GM23248 (cell line): ENCODE results near the gene S100PBP. TPM values are rescaled to one million over a fixed set of nuclear protein-coding genes. Genes with fewer than 3 reads are reported as not detected.

ENCODE experiments used
- DNase-seq: peaks from one replicate; pipeline ENCODE4 v3.0.0-alpha.2; 2015
- H2AFZ ChIP-seq: fragments of 200-600 bp; sonication (generic); 2 replicates; pipeline ENCODE4 v1.6.1; 2016; ENCODE audit warnings: antibody characterized with exemption
- H3F3A ChIP-seq: fragments of 200-600 bp; sonication (generic); 2 replicates; pipeline ENCODE4 v1.6.1; 2016; ENCODE audit warnings: mild to moderate bottlenecking, antibody characterized with exemption, mixed run types; ENCODE audit not compliant: insufficient read depth
- H3K27ac ChIP-seq: fragments of 200-600 bp; sonication (generic); 2 replicates; pipeline ENCODE4 v1.5.1; 2016; ENCODE audit warnings: mild to moderate bottlenecking
- H3K27me3 ChIP-seq: fragments of 200-600 bp; sonication (generic); replicated peaks from 2 replicates; pipeline ENCODE4 v1.6.1; 2016; ENCODE audit warnings: mild to moderate bottlenecking; ENCODE audit not compliant: insufficient read depth
- H3K36me3 ChIP-seq: fragments of 200-600 bp; sonication (generic); 2 replicates; pipeline ENCODE4 v1.6.1; 2016; ENCODE audit warnings: low read depth, mild to moderate bottlenecking
- H3K4me1 ChIP-seq: fragments of 200-600 bp; sonication (generic); 2 replicates; pipeline ENCODE4 v1.6.1; 2016; ENCODE audit warnings: mild to moderate bottlenecking; ENCODE audit not compliant: insufficient read depth
- H3K4me2 ChIP-seq: fragments of 200-600 bp; sonication (generic); one replicate; pipeline ENCODE4 v1.6.1; 2016; ENCODE audit warnings: mild to moderate bottlenecking; ENCODE audit not compliant: unreplicated experiment
- H3K4me3 ChIP-seq: fragments of 200-600 bp; sonication (generic); 2 replicates; pipeline ENCODE4 v1.5.1; 2016; ENCODE audit warnings: mild to moderate bottlenecking
- H3K79me2 ChIP-seq: fragments of 200-600 bp; sonication (generic); 2 replicates; pipeline ENCODE4 v1.6.1; 2016; ENCODE audit warnings: mild to moderate bottlenecking; ENCODE audit not compliant: insufficient read depth
- H3K9ac ChIP-seq: fragments of 200-600 bp; sonication (generic); 2 replicates; pipeline ENCODE4 v1.6.1; 2016; ENCODE audit warnings: mild to moderate bottlenecking
- H3K9me2 ChIP-seq: fragments of 200-600 bp; sonication (generic); 2 replicates; pipeline ENCODE4 v1.6.1; 2016; ENCODE audit warnings: mixed run types, mild to moderate bottlenecking, moderate library complexity; ENCODE audit not compliant: insufficient read depth
- H3K9me3 ChIP-seq: fragments of 200-600 bp; sonication (generic); one replicate; pipeline ENCODE4 v1.6.1; 2017; ENCODE audit warnings: low read depth
- H4K20me1 ChIP-seq: fragments of 200-600 bp; sonication (generic); 2 replicates; pipeline ENCODE4 v1.6.0; 2016; ENCODE audit not compliant: insufficient read depth
- EZH2 ChIP-seq: fragments of 200-600 bp; sonication (generic); IDR thresholded peaks from 2 replicates; pipeline ENCODE4 v1.6.1; 2018; ENCODE audit warnings: antibody characterized with exemption, mild to moderate bottlenecking; ENCODE audit not compliant: insufficient read depth, poor library complexity, severe bottlenecking
- EZH2phosphoT487 ChIP-seq: fragments of 200-600 bp; sonication (generic); IDR thresholded peaks from 2 replicates; pipeline ENCODE4 v1.6.1; 2018; ENCODE audit warnings: antibody characterized with exemption, moderate library complexity, mild to moderate bottlenecking, low read depth; ENCODE audit not compliant: insufficient read depth
- WGBS, 2 experiments: methylation state at CpG; one replicate each; pipeline ENCODE4 v1.1.6; 2015 to 2017; ENCODE audit warnings: low lambda C conversion rate in 2 of 2, low coverage in 1 of 2; ENCODE audit errors: missing lambda C conversion rate in 2 of 2; 5-methylcytosine and 5-hydroxymethylcytosine counted together
- in situ Hi-C: fragments of 300-500 bp; cut with MboI; formaldehyde crosslinking; loops from 2 replicates; pipeline ENCODE4 v1.15.0; 2020
- polyA plus RNA-seq: library from polyadenylated mRNA; unstranded; fragments of >200 nt; fragmentation: Nextera tagmentation; extraction: Ambion mirVana; gene quantifications from 2 replicates; pipeline ENCODE4 v1.2.1, GENCODE V29; 2016
- total RNA-seq: library from RNA; depleted of rRNA; stranded (reverse); fragments of >200 nt; shearing (Covaris generic); gene quantifications from 2 replicates; pipeline ENCODE4 v1.2.3, GENCODE V29; 2014

Gene S100PBP
- total and polyA plus RNA-seq, 2 experiments from 2014 or later = 15.7 to 25.2 TPM

DNA sequence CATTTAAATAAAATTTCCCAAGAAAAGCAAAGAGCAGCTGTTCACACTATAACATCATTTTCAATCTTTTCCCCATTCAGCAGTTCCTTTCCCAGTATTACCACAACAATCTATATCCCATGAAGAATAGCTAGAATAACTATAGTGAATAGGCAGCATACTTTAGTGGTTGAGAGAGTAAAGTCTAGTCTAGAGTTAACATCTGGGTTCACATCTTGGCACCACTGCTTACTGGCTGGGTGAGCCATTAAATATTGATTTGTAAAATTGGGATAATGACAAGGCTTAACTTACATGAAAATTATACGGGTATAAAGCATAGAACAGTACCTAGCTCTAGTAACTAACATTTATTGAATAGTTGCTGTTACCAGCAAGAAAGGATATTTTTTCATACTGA is 14.4 kb downstream of the S100PBP start:
- 98 to 100% methylated on average over 1 of the region's 1 CpG for WGBS, 2 experiments
- in situ Hi-C loops = no loop called here
- H3K27ac ChIP-seq = no peak overlapping the region
- H3K27me3 ChIP-seq = no peaks in the 10 kb centered on the region
- no peak overlapping the region for H2AFZ ChIP-seq
- TF ChIP-seq EZH2 (no peak), EZH2phosphoT487 (no peak)
- H3K9me2 ChIP-seq = no peaks in the 10 kb centered on the region
- no peaks in the 10 kb centered on the region for H4K20me1 ChIP-seq
- H3K4me2 ChIP-seq = no peak overlapping the region
- H3K4me3 ChIP-seq = no peak overlapping the region
- H3K4me1 ChIP-seq = no peaks in the 10 kb centered on the region
- DNase-seq = no peak
- 0 out of 2 replicates have a peak, but pooled peaks cover 4% of the 10 kb centered on the region for H3K79me2 ChIP-seq
- no peaks in the 10 kb centered on the region for H3K9me3 ChIP-seq
- no peak overlapping the region for H3K9ac ChIP-seq
- peaks cover 69% of the 10 kb centered on the region for H3K36me3 ChIP-seq
- no peaks in the 10 kb centered on the region for H3F3A ChIP-seq

DNA sequence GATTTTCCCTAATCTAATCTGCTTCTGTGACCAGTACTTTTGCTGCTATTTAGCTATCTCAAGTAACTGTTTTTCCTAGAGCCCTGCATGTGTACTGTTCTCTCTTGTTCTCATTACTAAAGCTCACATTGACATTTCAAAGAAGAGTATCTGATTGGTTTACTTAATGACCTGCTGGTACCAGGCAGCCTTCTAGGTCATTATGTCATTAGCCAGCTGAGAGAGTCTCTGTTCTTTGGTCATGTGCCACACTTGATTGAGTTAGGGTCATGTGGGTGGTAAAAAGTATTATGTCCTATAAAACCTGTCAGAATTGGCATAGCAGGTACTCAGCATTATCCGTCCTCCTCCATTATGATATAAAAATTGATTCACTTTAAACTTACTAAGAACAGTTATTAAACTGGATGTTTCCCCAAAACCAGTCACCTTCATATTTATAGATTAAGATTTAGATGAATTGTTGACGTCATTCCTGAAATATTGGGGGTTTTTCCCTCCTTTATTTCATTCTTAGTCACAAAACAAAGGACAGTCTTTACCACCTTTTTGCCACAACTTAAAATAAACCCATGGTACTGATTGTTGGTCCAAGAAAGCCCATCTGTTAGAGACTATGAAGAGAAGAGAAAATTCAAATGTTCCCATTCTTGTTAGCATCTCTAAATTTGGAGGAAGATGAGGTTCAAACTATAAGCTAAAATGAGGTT is 31.1 kb downstream of the S100PBP start:
- Histone ChIP-seq H4K20me1 (no peaks in the 10 kb centered on the region), H3K4me1 (no peaks in the 10 kb centered on the region), H3K79me2 (no peaks in the 10 kb centered on the region), H3K4me3 (no peak overlapping the region), H3K36me3 (0 out of 2 replicates have a peak, but pooled peaks cover 10% of the 10 kb centered on the region), H3F3A (no peaks in the 10 kb centered on the region), H3K9me3 (no peaks in the 10 kb centered on the region), H3K27me3 (no peaks in the 10 kb centered on the region), H3K4me2 (no peak overlapping the region), H2AFZ (no peak overlapping the region), H3K9me2 (no peaks in the 10 kb centered on the region), H3K27ac (no peak overlapping the region), H3K9ac (no peak overlapping the region)
- WGBS, 2 experiments = 48 to 52% methylated on average over 2 of the region's 2 CpGs
- in situ Hi-C loops = no loop called here
- no peak for TF ChIP-seq EZH2phosphoT487
- TF ChIP-seq EZH2 = no peak
- DNase-seq = no peak

DNA sequence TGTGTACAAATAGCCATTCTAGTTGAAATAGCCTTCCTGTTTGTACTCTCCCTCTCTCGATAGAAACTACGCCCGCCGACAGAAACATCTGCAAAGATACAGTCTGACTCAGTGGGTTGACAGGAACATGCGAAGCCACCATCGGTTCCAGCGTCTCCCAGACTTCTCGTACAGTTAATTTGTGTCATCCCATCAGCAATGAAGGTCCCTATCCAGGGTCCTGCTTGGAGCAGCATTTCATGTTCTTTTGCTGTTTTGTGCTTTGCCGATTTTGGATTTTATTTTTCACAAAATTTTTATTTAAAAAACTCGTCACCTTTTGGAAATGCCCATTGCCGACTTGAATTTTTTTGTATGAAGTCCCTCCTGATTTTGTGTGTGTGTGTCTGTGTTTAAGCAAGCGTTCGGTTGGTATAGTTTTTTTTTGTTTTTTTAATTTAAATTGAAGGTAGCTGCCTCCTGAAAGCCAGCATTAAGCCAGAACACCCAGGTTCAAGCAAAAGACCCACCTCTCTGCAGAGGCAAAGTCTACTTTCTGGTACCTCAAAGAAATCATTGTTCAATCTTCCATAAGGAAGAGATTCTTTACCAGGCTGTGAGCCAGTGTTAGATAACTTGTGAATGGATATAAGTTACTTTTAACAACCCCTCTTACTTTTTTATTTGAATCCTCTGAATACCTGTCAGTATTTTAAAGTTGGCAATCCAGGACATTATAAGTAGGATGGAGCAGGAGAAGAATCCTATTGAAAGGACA is 38.6 kb downstream of the S100PBP start:
- WGBS, 2 experiments = 96 to 97% methylated on average over 13 of the region's 13 CpGs
- Histone ChIP-seq H3K79me2 (no peaks in the 10 kb centered on the region), H2AFZ (no peak overlapping the region), H3K27ac (no peak overlapping the region), H3K9me2 (no peaks in the 10 kb centered on the region), H3K4me1 (no peaks in the 10 kb centered on the region), H4K20me1 (no peaks in the 10 kb centered on the region), H3K9me3 (no peaks in the 10 kb centered on the region), H3K9ac (no peak overlapping the region), H3K27me3 (no peaks in the 10 kb centered on the region), H3F3A (no peaks in the 10 kb centered on the region), H3K36me3 (peaks cover 33% of the 10 kb centered on the region), H3K4me3 (no peak overlapping the region), H3K4me2 (no peak overlapping the region)
- TF ChIP-seq EZH2 (no peak), EZH2phosphoT487 (no peak)
- in situ Hi-C loops = no loop called here
- DNase-seq = no peak

DNA sequence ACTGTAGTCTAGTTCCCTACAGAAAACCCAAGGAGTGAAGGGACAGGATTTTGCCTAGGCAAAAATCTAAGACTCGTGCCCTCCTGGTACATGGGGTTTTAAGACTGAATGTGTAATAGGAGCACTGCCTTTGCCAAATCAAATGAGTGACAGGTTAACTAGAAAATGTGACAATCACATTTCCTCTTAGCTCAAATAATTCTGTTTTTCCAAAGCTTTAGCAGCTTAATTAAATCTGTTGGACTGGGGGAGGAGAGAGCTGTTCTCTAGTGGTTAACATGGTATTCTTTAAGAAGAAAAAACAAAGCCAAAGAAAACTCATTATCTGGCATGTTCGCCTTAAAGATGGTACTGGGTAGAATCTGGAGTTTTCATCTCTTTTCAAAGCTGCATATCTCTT is 40.7 kb downstream of the S100PBP start:
- Histone ChIP-seq H3K4me2 (no peak overlapping the region), H2AFZ (no peak overlapping the region), H4K20me1 (no peaks in the 10 kb centered on the region), H3K9me2 (no peaks in the 10 kb centered on the region), H3K9me3 (no peaks in the 10 kb centered on the region), H3K9ac (no peak overlapping the region), H3K27ac (no peak overlapping the region), H3K27me3 (no peaks in the 10 kb centered on the region), H3K4me3 (no peak overlapping the region), H3F3A (no peaks in the 10 kb centered on the region), H3K79me2 (no peaks in the 10 kb centered on the region), H3K36me3 (peaks cover 33% of the 10 kb centered on the region), H3K4me1 (peaks cover 6% of the 10 kb centered on the region; the same call in 1 of the 2 replicates)
- no peak for DNase-seq
- TF ChIP-seq EZH2 = no peak
- 96 to 98% methylated on average over 2 of the region's 2 CpGs for WGBS, 2 experiments
- in situ Hi-C loops = no loop called here
